ENCODE results near the gene KLHL22.
A peak's percentile ranks its signal among the peaks of the same experiment; 100 is the strongest.
"Not testable (repeated sequence)": the region's sequence is repeated elsewhere in the genome, so short reads cannot be mapped to it uniquely, and the experiment has no call there.

The KLHL22 gene

DNA sequence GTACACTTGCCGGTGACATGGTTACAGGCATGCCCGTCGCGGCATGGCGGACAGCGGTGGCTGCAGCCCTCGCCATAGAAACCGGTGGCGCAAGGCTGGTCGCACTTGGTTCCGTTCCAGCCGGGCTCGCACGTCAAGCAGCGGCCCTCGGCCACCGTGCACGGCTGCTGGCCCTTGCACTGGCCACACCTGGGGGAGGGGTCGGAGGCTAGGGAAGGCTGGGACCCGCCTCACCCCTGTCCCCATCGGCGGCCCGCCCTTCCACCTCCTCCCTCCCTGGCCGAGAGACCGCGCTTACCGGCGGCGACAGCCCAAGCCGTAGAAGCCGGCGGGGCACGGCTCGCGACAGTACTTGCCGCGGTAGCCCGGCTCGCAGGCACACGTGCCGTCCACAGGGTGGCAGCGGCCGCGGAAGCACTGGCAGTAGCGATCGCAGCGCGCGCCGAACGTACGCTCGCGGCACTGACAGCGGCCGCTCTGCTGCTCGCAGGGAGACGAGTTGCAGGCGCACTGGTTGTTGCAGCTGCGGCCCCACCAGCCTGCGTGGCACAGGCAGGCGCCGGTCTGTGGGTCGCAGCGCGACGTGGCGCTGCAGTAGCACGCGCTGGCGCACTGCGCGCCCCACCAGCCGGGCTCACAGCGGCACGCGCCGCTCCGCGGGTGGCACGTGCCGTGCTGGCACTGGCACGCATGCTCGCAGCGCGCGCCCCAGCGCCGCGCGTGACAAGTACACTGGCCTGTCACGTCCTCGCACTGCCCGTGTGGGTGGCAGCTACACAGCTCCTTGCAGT lies 64.7 kb downstream of the KLHL22 start:
- DNase-seq: peak; percentile 65

DNA sequence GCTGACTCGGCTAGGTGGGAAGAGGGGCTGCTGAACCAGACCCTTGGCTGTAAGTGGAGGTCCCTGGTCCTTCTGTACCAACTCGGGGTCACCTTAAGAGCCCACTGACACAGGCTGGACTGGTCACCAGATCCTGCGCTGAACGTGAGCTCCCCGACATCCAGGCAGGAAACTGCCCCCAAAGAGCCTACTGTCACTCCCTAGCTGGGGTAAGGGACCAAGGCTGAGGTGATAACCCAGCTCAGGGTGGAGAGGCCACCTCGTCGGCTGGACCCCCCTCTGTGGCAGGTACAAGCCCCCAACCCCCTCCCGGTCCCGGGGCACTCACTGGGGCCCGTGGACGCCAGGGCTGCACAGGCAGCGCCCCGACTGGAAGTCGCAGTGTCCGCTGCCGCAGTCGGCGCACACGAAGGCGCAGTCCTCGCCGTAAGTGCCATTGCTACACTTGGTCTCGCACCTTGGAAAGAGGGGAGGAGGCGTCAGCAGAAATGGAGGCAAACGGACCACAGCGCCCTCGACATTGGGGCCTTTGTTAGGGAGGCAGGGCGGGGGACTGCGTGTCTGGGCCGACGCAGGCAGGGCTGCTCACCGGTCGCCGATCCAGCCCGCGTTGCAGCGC lies 65.4 kb downstream of the KLHL22 start:
- DNase-seq: no peak

DNA sequence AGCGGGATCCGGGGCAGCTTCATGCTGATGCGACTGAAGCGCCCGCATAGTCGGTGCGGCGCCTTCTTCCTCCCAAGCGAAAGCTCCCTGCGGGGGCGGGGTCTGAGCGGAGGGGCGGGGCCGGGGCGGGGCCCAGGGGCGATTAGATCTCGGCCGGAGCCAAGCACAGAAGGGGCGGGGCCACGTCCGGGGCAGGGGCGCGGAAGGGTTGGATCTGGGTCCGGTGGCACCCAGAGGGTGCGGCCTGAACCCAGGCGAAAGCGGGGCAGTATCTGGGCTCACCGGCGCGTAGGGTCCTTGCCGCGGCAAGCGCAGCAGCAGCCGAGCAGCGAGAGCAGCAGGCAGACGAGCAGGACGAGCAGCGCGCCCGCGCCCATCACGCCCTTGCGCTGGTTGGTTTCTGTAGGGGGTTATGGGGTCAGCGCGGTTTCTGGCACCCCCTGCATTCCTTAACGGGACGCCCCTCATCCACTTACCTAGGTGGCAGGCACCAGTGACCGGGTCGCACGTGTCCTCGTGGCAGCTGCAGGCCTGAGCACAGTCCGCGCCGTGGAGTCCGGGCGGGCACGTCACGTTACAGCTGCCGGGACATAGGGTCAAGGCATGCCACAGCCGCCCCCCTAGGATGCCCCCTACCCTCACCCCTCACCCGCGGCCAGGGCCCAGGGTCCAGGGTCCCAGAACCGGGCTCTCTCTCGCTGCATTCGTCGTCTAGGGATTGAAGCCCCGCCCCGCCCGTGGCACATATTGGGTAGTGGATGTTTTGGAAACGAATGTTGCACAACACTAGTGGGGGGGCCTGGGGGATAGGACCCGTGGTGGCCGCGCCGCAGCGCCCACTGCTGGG lies 66.1 kb downstream of the KLHL22 start:
- DNase-seq: peak; percentile 80

GRCh38 chr22:20428496-20429253 lies 66.9 kb downstream of the KLHL22 start:
- no peak for DNase-seq

DNA sequence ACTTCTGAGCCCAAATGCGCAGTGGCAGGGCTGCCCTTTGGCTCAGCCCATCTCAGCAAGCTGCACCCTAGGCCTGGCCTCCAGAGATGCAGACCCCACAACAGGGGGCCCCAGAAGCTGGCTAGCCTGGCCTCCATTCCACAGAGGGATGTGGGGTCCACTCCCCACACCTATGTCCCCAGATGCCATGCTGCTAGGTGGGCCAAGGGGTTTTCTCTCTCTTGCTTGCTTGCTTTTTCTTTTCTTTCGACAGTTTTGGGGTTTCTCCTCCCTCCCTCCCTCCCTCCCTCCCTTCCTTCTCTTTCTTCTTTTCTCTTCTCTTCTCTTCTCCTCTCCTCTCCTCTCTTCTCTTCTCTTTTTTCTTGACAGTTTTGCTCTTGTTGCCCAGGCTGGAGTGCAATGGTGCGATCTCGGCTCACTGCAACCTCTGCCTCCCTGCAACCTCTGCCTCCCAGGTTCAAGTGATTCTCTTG lies 67.6 kb downstream of the KLHL22 start:
- DNase-seq: no peak

DNA sequence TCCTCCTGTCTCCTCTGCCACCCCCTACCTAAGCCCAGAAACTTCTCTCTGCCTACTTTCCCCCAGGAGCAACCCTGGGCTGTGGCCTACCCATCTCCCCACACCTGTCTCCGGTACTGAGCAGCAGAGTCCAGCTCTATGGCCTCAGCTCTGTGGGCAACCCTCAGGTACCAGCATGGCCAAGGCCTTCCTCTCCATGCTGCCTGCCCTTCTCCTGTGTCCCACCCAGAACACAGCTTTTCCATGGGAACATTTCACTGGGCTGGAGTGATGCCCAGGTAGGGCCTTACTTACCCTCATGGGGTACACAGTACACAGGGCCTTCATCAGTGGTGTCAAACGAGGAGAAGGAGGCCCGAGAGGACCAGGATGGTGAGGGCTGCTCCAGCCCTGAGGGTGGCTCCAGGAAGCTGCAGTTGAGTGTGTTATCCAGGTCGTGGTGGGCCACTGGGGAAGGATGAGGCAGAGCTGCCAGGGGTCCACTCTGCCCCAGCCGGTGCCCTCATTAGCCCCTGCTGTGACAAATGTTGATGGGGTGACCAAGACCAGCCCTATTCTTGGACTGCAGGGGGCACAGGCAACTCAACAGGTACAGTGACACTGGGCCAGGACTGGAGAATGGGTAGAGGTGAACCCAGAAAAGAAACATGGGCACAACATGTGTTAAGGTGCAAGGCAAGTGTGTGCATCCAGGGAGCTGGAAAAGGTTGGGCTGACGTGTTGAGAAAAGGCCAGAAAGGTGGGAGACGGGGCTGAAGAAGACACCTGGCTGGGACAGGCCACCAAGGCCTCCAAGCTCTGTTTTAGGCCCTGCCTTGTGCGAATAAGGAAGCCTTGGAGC lies 68.3 kb downstream of the KLHL22 start:
- no peak for DNase-seq

- DNase-seq: no peak
These were observed 69.4 kb downstream of the KLHL22 start for GRCh38 chr22:20426259-20426615.

DNA sequence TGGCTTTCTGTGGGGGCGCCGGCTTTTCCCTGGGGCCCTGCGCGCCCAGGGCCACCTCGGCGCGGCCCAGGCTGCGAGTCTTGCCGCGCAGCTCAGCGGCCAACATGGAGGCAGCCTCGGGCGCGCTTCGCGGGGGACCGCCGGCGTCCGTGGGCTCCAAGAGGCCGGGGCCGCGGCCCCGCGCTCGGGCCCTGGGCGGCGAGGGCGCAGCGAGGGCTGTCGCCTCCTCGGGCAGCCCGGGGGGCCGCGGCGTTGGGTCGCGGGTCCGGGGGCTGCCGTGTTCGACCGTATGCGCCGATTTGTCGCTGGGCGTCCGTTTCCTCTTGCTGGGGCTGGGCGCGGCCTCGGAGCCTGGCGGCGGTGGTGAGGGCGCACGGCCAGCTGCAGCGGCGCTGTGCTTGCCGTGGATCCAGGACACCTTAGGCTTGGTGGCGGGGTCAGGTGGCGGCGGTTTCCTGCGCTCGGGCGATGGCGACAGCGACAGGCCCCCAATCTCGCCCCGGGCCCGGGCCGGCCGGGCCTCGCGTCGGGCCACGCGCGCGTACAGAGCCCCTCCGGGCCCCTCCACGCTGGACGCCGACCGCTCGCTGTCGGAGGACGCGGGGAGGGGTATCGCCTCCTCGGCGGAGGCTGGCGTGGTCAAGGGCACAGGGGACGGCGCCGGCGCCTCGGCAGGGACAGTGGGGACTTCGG lies 69.9 kb downstream of the KLHL22 start:
- DNase-seq: no peak

DNA sequence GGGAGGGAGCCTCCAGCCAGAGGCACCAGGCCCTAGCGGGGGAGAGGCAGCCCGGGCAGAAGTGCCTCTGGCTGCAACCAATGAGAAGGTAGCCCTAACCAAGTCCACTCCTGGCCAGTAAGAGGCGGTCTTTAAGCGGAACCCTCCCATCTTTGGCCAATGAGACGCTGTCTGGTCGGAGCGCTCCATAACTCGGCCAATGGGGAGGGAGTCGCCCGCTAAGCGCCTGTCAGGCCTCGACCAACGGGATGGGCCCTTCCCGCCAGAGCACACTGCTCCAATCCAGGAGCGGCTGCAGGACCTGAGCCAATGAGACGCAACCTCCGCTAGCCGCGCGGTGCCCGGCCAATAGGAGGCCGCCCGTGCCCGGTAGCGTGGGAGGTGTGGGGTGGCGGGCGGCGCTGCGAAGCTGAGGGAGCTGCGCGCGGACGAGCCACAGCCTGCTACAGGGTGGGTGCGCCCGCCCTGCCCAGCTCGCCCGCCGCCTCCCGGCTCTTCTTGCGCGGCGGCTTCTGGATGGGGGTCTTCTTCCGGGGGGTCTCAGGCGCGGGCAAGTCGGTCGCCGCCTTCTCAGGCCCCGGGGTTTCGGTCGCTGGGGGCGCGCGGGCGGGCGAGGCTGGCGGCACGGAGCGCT lies 70.5 kb downstream of the KLHL22 start:
- no peak for DNase-seq

GRCh38 chr22:20424568-20424931 lies 71.0 kb downstream of the KLHL22 start:
- DNase-seq: no peak

GRCh38 chr22:20423906-20424551 lies 71.6 kb downstream of the KLHL22 start:
- no peak for DNase-seq

GRCh38 chr22:20423008-20423905 lies 72.3 kb downstream of the KLHL22 start:
- no peak for DNase-seq

DNA sequence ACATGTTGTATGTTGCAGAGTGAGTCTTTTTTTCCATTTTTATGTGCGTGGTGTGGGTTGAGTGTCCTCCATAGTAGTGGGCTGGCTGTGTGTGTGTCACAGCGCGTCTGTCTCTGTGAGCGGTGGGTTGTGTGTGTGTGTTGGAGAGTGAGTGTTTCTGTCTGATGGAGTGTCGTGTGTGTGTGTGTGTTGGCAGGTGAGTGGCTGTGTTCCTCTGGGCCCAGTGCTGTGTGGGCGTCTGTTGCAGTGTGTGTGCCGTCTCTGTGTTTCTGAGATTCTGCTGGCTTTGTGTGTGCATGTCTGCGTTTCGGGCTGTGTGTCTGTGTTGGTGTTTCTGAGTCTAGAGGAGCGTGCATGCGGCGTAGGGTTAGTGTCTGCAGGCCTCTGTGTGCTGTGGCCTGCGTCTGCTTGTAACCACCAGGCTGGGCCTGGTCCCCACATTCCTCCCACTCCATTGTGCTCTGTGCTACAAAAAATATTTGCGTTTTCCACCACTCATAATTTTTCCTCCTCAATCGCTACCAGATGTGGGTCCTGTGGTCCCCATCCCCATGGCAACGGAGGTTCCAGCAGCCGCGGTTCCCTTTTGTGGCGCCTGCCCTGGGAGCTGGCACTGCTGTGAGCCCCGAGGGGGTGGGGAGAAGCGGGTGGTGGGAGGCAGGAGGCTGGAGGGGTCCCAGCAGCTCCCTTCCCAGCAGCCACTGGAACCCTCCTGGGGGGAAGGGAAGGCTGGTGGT lies 73.2 kb downstream of the KLHL22 start:
- no peak for DNase-seq

- DNase-seq: no peak
These were observed 74.1 kb downstream of the KLHL22 start for GRCh38 chr22:20421507-20421874.

GRCh38 chr22:20420157-20420842 lies 75.3 kb downstream of the KLHL22 start:
- no peak for DNase-seq

- no peak for DNase-seq
These were observed 76.0 kb downstream of the KLHL22 start for GRCh38 chr22:20419664-20419951.

GRCh38 chr22:20418211-20418788 lies 77.3 kb downstream of the KLHL22 start:
- DNase-seq: peak; percentile 72

- not testable (repeated sequence) for DNase-seq
These were observed 79.9 kb downstream of the KLHL22 start for GRCh38 chr22:20415699-20416098.
